Progenitor cell of endocrine pancreas (in vitro differentiated cells): ENCODE measurements around the gene ATP6V1B1. TPM values are rescaled to one million over a fixed set of nuclear protein-coding genes. Genes with fewer than 3 reads are reported as not detected.
A peak's percentile ranks its signal among the peaks of the same experiment; 100 is the strongest.

Experiments
- DNase-seq: peaks from one replicate; pipeline ENCODE4 v3.0.0; 2021; ENCODE audit warnings: low spot score; ENCODE audit not compliant: unreplicated experiment
- H3K27ac Mint-ChIP-seq: 2 replicates; pipeline ENCODE4 v1.8.0; 2021; ENCODE audit warnings: mild to moderate bottlenecking, moderate library complexity, mixed read lengths
- H3K27me3 Mint-ChIP-seq: 2 replicates; pipeline ENCODE4 v1.8.0; 2021; ENCODE audit warnings: mixed read lengths
- H3K36me3 Mint-ChIP-seq: 2 replicates; pipeline ENCODE4 v1.8.0; 2022; ENCODE audit warnings: mixed read lengths; ENCODE audit not compliant: insufficient read depth
- H3K4me1 Mint-ChIP-seq: 2 replicates; pipeline ENCODE4 v1.8.0; 2021; ENCODE audit warnings: low read depth, mixed read lengths
- H3K4me3 Mint-ChIP-seq: 2 replicates; pipeline ENCODE4 v1.8.0; 2021; ENCODE audit warnings: low read depth, mild to moderate bottlenecking, moderate library complexity, mixed read lengths
- H3K9me3 Mint-ChIP-seq: 2 replicates; pipeline ENCODE4 v1.8.0; 2021; ENCODE audit warnings: low read depth, mixed read lengths
- CTCF ChIP-seq: fragments of 200-600 bp; sonication (generic); IDR thresholded peaks from one replicate; pipeline ENCODE4 v1.5.0; 2021; ENCODE audit warnings: antibody characterized with exemption, mild to moderate bottlenecking; ENCODE audit not compliant: unreplicated experiment
- total RNA-seq: library from RNA; stranded (reverse); gene quantifications from 2 replicates; pipeline ENCODE4 v1.2.1, GENCODE V29; 2021

The ATP6V1B1 gene
- total RNA-seq, 1 donor from 2014 or later, result not detected

GRCh38 chr2:71000780-71001591 lies 65.3 kb downstream of the ATP6V1B1 start:
- Mint-ChIP-seq H3K27me3 (peaks cover 20% of the 10 kb centered on the region), H3K4me3 (peak overlapping the region; percentile 52), H3K9me3 (no peaks in the 10 kb centered on the region), H3K4me1 (peaks cover 2% of the 10 kb centered on the region), H3K27ac (no peak overlapping the region), H3K36me3 (no peaks in the 10 kb centered on the region)
- TF ChIP-seq CTCF, result peak; percentile 90
- peak; percentile 46 for DNase-seq

- no peak for DNase-seq
- Mint-ChIP-seq H3K4me1 (peaks cover 2% of the 10 kb centered on the region), H3K36me3 (no peaks in the 10 kb centered on the region), H3K4me3 (no peak overlapping the region), H3K27me3 (peaks cover 20% of the 10 kb centered on the region), H3K9me3 (no peaks in the 10 kb centered on the region), H3K27ac (peak overlapping the region; percentile 45)
- TF ChIP-seq CTCF, result no peak
Measured at GRCh38 chr2:71001592-71001927, 65.9 kb downstream of the ATP6V1B1 start.

GRCh38 chr2:71001981-71002570 lies 66.4 kb downstream of the ATP6V1B1 start:
- Mint-ChIP-seq H3K27me3 (peaks cover 20% of the 10 kb centered on the region), H3K9me3 (no peaks in the 10 kb centered on the region), H3K4me1 (peaks cover 2% of the 10 kb centered on the region), H3K36me3 (no peaks in the 10 kb centered on the region), H3K4me3 (no peak overlapping the region), H3K27ac (peak overlapping the region; percentile 45)
- DNase-seq, result no peak
- no peak for TF ChIP-seq CTCF

- DNase-seq, result no peak
- TF ChIP-seq CTCF, result no peak
- H3K27me3 Mint-ChIP-seq, result peaks cover 20% of the 10 kb centered on the region
- no peak overlapping the region for H3K27ac Mint-ChIP-seq
- H3K4me1 Mint-ChIP-seq, result peaks cover 2% of the 10 kb centered on the region
- H3K36me3 Mint-ChIP-seq, result no peaks in the 10 kb centered on the region
- no peaks in the 10 kb centered on the region for H3K9me3 Mint-ChIP-seq
- no peak overlapping the region for H3K4me3 Mint-ChIP-seq
Measured at GRCh38 chr2:71003396-71003795, 67.7 kb downstream of the ATP6V1B1 start.

GRCh38 chr2:71003966-71004755 lies 68.5 kb downstream of the ATP6V1B1 start:
- Mint-ChIP-seq H3K4me3 (no peak overlapping the region), H3K36me3 (no peaks in the 10 kb centered on the region), H3K27ac (no peak overlapping the region), H3K9me3 (no peaks in the 10 kb centered on the region), H3K27me3 (peaks cover 16% of the 10 kb centered on the region), H3K4me1 (peaks cover 2% of the 10 kb centered on the region)
- DNase-seq, result no peak
- TF ChIP-seq CTCF, result no peak
